HepG2 (cell line): ENCODE measurements around the gene FAAP20. TPM values are rescaled to one million over a fixed set of nuclear protein-coding genes. Genes with fewer than 3 reads are reported as not detected.

ENCODE experiments used
- BORCS8-MEF2B ChIP-seq: sonication (generic); formaldehyde crosslinking; IDR thresholded peaks from 2 replicates; pipeline ENCODE4 v1.8.0; 2022; ENCODE audit warnings: mild to moderate bottlenecking, missing genetic modification reagents
- CTCF ChIP-seq: sonication (generic); formaldehyde crosslinking; IDR thresholded peaks from 2 replicates; pipeline ENCODE4 v1.5.0; 2020; ENCODE audit warnings: mild to moderate bottlenecking, missing genetic modification reagents, moderate library complexity
- E2F1 ChIP-seq: sonication (generic); formaldehyde crosslinking; IDR thresholded peaks from 2 replicates; pipeline ENCODE4 v1.5.0; 2020; ENCODE audit warnings: missing genetic modification reagents
- FOSL2 ChIP-seq: sonication (generic); formaldehyde crosslinking; IDR thresholded peaks from 2 replicates; pipeline ENCODE4 v1.4.0; 2020; ENCODE audit warnings: missing genetic modification reagents
- JUN ChIP-seq: sonication (generic); formaldehyde crosslinking; IDR thresholded peaks from 2 replicates; pipeline ENCODE4 v1.4.0; 2020; ENCODE audit warnings: mild to moderate bottlenecking, missing genetic modification reagents
- KIAA2018 ChIP-seq: sonication (generic); formaldehyde crosslinking; IDR thresholded peaks from 2 replicates; pipeline ENCODE4 v1.5.0; 2020; ENCODE audit warnings: mild to moderate bottlenecking, missing genetic modification reagents, borderline replicate concordance
- MIXL1 ChIP-seq: IDR thresholded peaks from 2 replicates; pipeline ENCODE4 v1.6.1; 2016
- MYPOP ChIP-seq: sonication (generic); formaldehyde crosslinking; IDR thresholded peaks from 2 replicates; pipeline ENCODE4 v1.8.1; 2023; ENCODE audit warnings: mild to moderate bottlenecking, moderate library complexity, missing genetic modification reagents
- ZC3H4 ChIP-seq: sonication (generic); formaldehyde crosslinking; IDR thresholded peaks from 2 replicates; pipeline ENCODE4 v1.4.0; 2020; ENCODE audit warnings: missing genetic modification reagents, borderline replicate concordance
- ZFP36L1 ChIP-seq: sonication (generic); formaldehyde crosslinking; IDR thresholded peaks from 2 replicates; pipeline ENCODE4 v1.8.0; 2022; ENCODE audit warnings: mild to moderate bottlenecking, missing genetic modification reagents, moderate library complexity
- ZNF44 ChIP-seq: sonication (generic); formaldehyde crosslinking; IDR thresholded peaks from 2 replicates; pipeline ENCODE4 v1.5.1; 2020; ENCODE audit warnings: mild to moderate bottlenecking, missing genetic modification reagents
- ZNF501 ChIP-seq: sonication (generic); formaldehyde crosslinking; IDR thresholded peaks from 2 replicates; pipeline ENCODE4 v1.5.1; 2020; ENCODE audit warnings: mild to moderate bottlenecking, moderate library complexity, missing genetic modification reagents
- ZNF597 ChIP-seq: sonication (generic); formaldehyde crosslinking; IDR thresholded peaks from 2 replicates; pipeline ENCODE4 v1.5.0; 2020; ENCODE audit warnings: missing genetic modification reagents
- ZNF780A ChIP-seq: sonication (generic); formaldehyde crosslinking; IDR thresholded peaks from 2 replicates; pipeline ENCODE4 v1.8.0; 2022; ENCODE audit warnings: mild to moderate bottlenecking, missing genetic modification reagents, moderate library complexity
- ZNF878 ChIP-seq: sonication (generic); formaldehyde crosslinking; IDR thresholded peaks from 2 replicates; pipeline ENCODE4 v1.8.1; 2023; ENCODE audit warnings: mild to moderate bottlenecking, missing genetic modification reagents, moderate library complexity
- ZSCAN22 ChIP-seq: sonication (generic); formaldehyde crosslinking; IDR thresholded peaks from 2 replicates; pipeline ENCODE4 v1.4.0; 2020; ENCODE audit warnings: mild to moderate bottlenecking, missing genetic modification reagents
- polyA plus RNA-seq, 8 experiments: library from polyadenylated mRNA; depleted of rRNA in 3 of 8; stranded (reverse) in 7 of 8; unstranded in 1 of 8; fragments of >200 nt; fragmentation: Illumina TruSeq in 4 of 8; extraction: Trizol in 4 of 8; gene quantifications; 2 replicates each; pipeline versions ENCODE4 v1.2.1 to v1.2.3, GENCODE V29; 2011 to 2016; ENCODE audit warnings: low read depth in 4 of 8, missing spikeins in 1 of 8, mixed read lengths in 1 of 8; ENCODE audit not compliant: insufficient read depth in 1 of 8
- total RNA-seq, 5 experiments: library from RNA; depleted of rRNA; stranded (reverse); fragments of >200 nt; fragmentation: Illumina TruSeq; extraction: Trizol; gene quantifications; 2 replicates each; pipeline ENCODE4 v1.2.3, GENCODE V29; 2016; ENCODE audit warnings: low read depth in 1 of 5

FAAP20 gene
- total and polyA plus RNA-seq, 2 of the 13 experiments (the other 11 are each of a cell fraction or from before 2014, with no cell fraction given) = 9.6 to 10.8 TPM

GRCh38 chr1:2226525-2227345 lies 32.2 kb upstream of the FAAP20 start (continued):
- TF ChIP-seq KIAA2018 (no peak), ZSCAN22 (no peak), FOSL2 (CRISPR knock-in tag) (no peak), ZFP36L1 (CRISPR knock-in tag) (no peak), ZNF44 (CRISPR knock-in tag) (no peak), ZNF597 (CRISPR knock-in tag) (no peak), ZC3H4 (CRISPR knock-in tag) (no peak), CTCF (no peak), MIXL1 (no peak), MYPOP (CRISPR knock-in tag) (no peak), ZNF780A (CRISPR knock-in tag) (no peak), BORCS8-MEF2B (CRISPR knock-in tag) (no peak), E2F1 (CRISPR knock-in tag) (no peak), ZNF878 (no peak), JUN (no peak), ZNF501 (CRISPR knock-in tag) (peak; percentile 82)
